GM18517 (cell line): ENCODE results near the gene KCNH4.

ENCODE experiments used
- ATAC-seq: cut with Tn5 transposase; IDR thresholded peaks from one replicate; pipeline ENCODE4 v1.9.1; 2021; ENCODE audit warnings: mild to moderate bottlenecking, moderate library complexity; ENCODE audit not compliant: unreplicated experiment

The KCNH4 gene

DNA sequence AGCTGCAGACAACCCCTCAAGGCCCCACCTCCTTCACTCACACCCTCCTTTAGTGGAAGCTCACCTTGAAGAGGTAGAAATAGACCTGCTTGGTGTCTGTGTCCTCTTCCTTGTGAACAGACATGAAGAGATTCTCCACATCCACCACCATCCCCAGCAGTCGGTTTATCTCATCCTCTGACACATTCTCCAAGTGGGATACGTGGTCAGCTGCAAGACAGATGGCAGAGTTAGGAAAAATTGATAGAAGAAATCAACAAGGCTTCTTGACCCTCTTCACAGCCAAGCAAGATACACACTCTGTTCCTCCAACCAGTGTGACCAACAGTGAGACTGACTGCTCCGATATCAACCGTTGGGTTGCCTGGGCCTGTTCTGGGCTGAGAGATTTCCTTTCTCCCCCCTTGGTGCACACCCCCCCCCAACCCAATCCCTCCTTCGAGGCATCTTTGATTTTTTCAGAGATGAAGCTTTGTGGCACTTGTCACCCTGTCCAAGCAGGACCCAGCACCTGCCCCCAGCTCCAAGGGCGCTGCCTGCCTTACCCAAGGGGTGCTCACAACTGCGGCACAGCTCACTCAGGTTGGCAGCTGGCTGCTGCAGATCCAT, 60.7 kb downstream of the KCNH4 start:
- no peak for ATAC-seq

- ATAC-seq, result no peak
Observed at GRCh38 chr17:42119301-42119700, 61.6 kb downstream of the KCNH4 start.

- ATAC-seq, result no peak
Observed at GRCh38 chr17:42118545-42118944, 62.4 kb downstream of the KCNH4 start.

- no peak for ATAC-seq
Observed at GRCh38 chr17:42118126-42118510, 62.8 kb downstream of the KCNH4 start.

DNA sequence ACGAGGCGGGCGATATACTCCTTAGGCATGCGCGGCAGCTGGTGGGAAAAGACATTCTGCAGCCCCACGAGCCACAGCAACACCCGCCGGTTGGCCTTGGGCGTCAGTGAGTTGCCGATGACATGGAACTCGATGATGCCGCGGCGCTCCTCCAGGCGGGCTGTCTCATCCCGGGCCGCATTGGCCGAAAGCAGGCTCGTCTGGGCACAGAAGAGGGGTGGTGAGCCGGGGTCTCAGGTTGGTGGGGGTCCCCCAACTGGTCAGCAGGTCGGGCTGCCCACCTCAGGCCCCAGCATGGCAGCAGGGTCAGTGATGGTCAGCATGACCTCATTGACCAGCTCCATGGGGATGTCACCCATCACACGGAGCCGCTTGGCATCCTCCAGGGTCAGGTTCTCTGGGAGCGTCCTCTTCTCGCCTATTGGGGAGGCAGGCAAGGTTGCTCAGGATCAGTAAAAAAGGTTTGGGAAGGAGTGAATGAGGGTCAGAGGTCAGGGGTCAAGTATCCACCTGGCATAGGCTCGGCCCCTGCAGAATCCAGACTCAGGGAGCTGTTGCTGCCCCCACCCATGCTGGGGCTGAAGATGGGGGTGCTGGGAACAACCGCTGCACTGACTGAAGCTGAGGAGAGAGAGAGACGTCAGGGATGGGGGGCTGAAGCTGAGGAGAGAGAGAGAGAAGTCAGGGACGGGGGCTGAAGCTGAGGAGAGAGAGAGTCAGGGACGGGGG, 63.4 kb downstream of the KCNH4 start:
- no peak for ATAC-seq

DNA sequence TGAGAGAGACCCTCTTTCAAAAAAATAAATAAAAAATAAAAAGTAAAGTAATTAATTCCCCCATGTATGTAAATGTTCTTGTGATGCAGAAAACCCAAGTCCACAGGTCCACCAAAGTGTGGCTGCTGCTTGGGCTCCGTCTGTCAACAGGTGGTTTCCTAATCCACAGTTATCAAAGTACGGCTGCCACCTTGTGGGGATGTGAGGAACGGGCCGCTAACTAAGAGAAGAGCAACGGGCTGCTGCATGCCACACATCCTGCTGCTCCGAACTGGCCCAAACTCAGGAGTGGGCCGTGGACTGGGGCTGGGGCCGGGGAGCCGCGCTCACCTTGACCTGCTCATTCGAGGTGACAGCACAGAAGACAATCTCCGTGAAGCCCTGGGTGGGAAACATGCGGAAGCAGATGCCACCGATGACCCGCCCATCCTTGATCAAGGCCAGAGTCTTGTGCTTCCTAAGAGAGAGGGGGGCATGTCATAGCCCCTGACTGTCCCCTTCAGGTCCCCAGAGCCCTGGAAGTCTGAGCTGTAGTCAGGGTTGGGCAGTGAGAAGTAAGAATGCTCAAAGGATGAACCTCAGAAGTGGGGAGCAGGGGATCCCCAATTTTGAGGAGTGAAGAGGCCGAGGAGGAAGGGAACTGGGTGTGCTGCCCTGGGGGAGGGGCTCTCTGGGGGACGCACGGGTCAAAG, 64.1 kb downstream of the KCNH4 start:
- no peak for ATAC-seq

DNA sequence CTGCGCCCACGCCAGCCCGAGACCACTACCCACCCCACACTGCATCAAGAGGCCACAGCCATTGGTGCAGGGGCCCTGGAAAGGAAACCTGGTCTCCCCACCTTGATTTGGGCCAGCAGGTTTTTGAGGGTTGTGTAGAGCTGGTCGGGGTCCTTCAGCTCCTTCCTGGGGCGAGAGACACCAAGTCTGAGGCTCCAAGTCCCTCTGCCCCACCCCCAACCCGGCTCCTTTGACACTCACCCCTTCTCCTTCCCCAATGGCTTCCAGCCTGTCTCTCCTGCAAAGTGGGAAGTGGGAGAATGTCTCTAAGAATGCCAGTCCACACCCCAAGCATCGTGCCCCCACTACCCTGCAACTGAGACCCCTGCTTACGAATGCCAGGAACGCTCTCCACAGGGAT, 66.8 kb downstream of the KCNH4 start:
- ATAC-seq, result no peak

- no peak for ATAC-seq
Observed at GRCh38 chr17:42113293-42114069, 67.5 kb downstream of the KCNH4 start.

DNA sequence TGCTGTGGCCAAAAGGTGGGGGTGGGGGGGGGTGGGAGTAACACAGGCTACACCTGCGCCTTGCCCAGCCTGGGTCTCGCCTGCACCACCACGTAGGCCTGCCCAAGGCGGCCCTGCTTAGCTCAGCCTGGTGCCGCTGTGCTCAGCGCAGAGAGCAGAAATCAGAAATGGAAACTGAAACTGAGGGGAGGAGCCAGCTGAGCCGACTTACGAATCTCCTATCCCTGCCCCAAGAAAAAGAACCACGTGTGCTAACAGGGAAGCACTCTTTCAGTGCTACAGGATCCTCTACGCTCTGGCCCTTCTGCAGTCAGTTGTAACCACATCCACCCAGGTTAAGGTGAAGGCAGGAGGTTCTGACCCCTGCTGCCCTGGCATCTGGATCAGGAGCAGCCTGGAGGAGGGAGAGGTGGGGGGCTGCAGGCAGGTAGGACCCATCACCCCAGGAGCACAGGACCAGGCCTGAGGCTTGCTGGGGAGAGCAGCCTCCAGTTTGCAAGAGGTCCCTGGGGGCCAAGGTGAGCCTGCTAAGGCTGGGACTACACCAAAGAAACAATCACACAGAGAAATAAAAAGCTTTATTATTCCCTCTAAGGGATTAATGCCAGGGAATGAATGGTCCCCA, 68.3 kb downstream of the KCNH4 start, which contains the start of gene DHX58:
Gene DHX58, minus strand, starts transcription at position 163 of the 625 bp plus-strand sequence. CDS start 822 bp downstream, outside the sequence.
- ATAC-seq, result peak; percentile 81

DNA sequence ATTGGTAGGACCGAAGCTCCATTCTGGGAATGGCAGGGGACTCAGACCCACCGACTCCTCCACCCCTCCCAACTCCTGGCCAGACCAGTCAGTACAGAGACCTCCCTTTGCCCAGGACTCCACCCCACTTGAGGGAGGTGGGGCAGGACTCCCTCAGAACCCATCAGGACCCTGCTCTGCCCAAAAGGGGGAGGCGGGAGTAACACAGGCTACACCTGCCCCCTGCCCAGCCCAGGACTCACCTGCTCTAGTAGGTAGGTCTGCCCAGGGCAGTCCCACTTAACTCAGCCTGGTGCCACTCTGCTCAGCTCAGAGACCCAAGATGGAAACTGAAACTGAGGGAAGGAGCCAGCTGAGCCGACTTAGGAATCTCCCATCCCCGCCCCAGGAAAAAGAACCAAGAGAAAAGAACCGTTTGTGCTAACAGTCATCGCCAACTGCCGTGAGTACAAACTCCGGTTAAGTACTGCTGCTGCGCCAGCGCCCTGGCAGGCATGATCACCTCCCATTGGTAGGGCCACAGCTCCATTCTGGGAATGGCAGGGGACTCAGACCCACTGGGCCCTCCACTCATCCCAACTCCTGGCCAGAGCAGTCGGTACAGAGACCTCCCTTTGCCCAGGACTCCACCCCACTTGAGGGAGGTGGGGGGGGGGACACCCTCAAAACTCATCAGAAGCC, 68.9 kb downstream of the KCNH4 start:
- no peak for ATAC-seq

GRCh38 chr17:42111265-42111636, 69.7 kb downstream of the KCNH4 start:
- no peak for ATAC-seq

DNA sequence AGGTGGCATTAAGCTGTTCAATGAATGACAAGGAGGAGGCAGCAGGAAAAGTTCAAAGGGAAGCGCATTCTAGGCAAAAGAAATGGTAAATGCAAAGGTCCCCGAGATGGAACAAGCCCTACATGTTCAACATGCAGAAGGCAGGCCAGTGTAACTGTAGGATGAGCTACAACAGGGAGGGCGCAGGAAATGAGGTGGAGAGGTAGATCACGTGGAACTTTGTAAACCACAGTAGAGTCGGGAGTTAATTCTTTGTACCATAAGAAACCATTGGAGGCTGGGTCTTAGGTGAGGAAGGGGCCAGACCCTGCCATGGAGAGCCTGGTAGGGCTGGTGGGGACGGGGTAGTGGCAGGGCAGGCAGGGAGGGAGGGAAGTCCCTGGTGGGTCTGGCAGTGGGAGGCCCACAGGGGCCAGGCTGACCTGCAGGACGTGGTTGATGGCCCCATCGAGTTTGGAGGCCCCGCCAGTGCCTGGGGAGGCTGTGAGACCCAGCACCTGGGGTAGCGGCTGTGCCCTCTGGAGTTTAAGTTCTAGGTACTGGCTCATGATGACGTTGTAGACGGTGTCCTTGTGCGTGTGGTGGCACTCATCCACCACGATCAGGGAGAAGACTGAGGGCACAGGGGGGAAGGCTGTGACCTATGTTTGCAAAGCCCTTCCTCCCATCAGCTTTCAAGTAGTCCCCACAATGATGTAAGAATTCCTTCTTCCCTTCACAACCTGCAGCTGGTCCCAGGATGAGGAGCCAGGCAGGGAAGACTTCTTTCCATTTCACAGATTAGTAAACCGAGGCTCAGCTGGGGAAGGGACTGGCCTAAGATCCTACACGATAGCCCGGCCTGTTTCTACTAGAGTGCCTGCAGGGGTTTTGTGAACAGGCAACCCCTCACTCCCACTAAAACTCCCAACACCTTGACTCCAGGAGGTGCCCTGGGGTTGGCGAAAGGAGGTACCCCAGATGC, 70.4 kb downstream of the KCNH4 start:
- no peak for ATAC-seq

GRCh38 chr17:42109086-42109485, 71.9 kb downstream of the KCNH4 start:
- ATAC-seq, result no peak

DNA sequence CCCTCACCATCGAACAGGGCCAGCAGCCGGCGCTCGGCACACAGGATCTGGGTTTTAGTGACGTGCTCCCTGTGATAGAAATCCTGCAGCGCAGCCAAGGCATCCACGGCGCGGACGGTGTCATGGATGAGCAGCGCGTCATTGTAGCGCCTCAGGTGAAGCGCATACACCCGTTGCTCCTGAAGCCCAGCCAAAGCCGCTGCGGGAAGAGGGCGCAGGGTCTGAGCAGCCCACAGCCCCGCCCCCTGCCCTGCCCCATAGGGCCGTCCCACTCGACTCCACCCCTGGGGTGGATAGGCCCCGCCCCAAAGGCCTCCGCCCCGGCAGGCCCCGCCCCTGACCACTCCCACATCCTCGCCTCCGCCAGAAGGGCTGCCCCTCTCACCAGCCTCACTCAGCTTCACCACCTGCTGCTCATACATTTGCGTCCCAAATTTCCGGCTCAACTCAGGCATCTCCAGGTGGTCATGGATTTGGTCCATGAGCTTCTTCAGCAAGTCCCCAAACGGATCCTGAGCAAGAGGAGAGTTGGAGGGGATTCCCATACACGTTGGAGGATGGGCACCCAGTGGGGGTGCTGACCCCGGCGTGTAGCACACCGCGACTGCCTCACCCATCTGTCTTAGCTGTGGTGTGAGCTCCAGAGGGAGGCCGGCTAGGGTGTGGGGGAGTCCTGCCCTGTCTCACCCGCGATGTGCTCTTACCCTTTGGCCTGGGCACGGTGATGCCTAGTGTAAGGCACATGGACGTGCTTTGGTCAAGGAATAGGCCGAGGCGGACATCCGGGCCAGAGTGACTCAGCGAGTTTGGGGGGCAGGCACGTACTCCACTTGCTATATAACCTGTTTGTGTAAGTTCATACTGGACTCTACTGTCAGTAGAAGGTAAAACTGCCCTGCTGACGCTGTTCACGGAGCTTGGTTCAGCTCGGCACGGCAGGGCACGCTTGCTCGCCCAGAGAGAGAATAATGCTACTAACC, 73.1 kb downstream of the KCNH4 start:
- no peak for ATAC-seq

- ATAC-seq, result no peak
Observed at GRCh38 chr17:42107124-42107523, 73.8 kb downstream of the KCNH4 start.
